GM12873 (cell line): ENCODE measurements around the gene ZPR1.
A peak's percentile ranks its signal among the peaks of the same experiment; 100 is the strongest.

Experiments used
- TF ChIP-seq, protein P1 (sequence below): IDR thresholded peaks from 2 replicates; pipeline ENCODE4 v1.5.1; 2012; ENCODE audit warnings: low read depth, mild to moderate bottlenecking, moderate library complexity, low read length, control low read depth; ENCODE audit not compliant: insufficient read depth; ENCODE audit errors: missing control alignments

The ZPR1 gene

GRCh38 chr11:116832350-116833290 lies 44.8 kb upstream of the ZPR1 start:
- TF ChIP-seq, protein P1, sequence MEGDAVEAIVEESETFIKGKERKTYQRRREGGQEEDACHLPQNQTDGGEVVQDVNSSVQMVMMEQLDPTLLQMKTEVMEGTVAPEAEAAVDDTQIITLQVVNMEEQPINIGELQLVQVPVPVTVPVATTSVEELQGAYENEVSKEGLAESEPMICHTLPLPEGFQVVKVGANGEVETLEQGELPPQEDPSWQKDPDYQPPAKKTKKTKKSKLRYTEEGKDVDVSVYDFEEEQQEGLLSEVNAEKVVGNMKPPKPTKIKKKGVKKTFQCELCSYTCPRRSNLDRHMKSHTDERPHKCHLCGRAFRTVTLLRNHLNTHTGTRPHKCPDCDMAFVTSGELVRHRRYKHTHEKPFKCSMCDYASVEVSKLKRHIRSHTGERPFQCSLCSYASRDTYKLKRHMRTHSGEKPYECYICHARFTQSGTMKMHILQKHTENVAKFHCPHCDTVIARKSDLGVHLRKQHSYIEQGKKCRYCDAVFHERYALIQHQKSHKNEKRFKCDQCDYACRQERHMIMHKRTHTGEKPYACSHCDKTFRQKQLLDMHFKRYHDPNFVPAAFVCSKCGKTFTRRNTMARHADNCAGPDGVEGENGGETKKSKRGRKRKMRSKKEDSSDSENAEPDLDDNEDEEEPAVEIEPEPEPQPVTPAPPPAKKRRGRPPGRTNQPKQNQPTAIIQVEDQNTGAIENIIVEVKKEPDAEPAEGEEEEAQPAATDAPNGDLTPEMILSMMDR: peak; percentile 25

DNA sequence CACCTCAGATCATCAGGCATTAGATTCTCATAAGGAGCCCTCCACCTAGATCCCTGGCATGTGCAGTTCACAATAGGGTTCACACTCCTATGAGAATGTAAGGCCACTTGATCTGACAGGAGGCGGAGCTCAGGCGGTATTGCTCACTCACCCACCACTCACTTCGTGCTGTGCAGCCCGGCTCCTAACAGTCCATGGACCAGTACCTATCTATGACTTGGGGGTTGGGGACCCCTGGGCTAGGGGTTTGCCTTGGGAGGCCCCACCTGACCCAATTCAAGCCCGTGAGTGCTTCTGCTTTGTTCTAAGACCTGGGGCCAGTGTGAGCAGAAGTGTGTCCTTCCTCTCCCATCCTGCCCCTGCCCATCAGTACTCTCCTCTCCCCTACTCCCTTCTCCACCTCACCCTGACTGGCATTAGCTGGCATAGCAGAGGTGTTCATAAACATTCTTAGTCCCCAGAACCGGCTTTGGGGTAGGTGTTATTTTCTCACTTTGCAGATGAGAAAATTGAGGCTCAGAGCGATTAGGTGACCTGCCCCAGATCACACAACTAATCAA lies 44.0 kb upstream of the ZPR1 start:
- TF ChIP-seq, protein P1: no peak

- TF ChIP-seq, protein P1: no peak
Observed at GRCh38 chr11:116830184-116830912, 42.5 kb upstream of the ZPR1 start.

- TF ChIP-seq, protein P1: no peak
Observed at GRCh38 chr11:116829525-116830183, 41.8 kb upstream of the ZPR1 start, which contains the start of gene APOC3. APOC3 (plus strand) TSS chr11:116829907; CDS start chr11:116830583, 676 bp downstream.

DNA sequence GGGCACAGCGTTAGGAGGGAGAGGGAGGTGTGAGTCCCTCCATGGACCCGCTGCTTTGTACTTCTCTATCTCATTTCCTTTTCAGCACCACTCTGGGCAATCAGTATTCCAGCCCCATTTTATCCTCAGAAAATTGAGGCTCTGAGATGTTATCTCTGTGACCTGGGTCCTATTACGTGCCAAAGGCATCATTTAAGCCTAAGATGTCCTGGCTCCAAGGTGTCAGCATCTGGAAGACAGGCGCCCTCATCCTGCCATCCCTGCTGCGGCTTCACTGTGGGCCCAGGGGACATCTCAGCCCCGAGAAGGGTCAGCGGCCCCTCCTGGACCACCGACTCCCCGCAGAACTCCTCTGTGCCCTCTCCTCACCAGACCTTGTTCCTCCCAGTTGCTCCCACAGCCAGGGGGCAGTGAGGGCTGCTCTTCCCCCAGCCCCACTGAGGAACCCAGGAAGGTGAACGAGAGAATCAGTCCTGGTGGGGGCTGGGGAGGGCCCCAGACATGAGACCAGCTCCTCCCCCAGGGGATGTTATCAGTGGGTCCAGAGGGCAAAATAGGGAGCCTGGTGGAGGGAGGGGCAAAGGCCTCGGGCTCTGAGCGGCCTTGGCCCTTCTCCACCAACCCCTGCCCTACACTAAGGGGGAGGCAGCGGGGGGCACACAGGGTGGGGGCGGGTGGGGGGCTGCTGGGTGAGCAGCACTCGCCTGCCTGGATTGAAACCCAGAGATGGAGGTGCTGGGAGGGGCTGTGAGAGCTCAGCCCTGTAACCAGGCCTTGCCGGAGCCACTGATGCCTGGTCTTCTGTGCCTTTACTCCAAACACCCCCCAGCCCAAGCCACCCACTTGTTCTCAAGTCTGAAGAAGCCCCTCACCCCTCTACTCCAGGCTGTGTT lies 41.1 kb upstream of the ZPR1 start:
- TF ChIP-seq, protein P1: no peak

- TF ChIP-seq, protein P1: no peak
Observed at GRCh38 chr11:116827461-116827860, 39.6 kb upstream of the ZPR1 start.
